Measurements from ENCODE around the gene DIO3. TPM values are rescaled to one million over a fixed set of nuclear protein-coding genes. Genes with fewer than 3 reads are reported as not detected.
"Not testable (repeated sequence)": the region's sequence is repeated elsewhere in the genome, so short reads cannot be mapped to it uniquely, and the experiment has no call there.

DIO3 gene
- total RNA-seq, 4 donors from 2014 or later, result 4.3 to 14.2 (median 5.1) TPM

DNA sequence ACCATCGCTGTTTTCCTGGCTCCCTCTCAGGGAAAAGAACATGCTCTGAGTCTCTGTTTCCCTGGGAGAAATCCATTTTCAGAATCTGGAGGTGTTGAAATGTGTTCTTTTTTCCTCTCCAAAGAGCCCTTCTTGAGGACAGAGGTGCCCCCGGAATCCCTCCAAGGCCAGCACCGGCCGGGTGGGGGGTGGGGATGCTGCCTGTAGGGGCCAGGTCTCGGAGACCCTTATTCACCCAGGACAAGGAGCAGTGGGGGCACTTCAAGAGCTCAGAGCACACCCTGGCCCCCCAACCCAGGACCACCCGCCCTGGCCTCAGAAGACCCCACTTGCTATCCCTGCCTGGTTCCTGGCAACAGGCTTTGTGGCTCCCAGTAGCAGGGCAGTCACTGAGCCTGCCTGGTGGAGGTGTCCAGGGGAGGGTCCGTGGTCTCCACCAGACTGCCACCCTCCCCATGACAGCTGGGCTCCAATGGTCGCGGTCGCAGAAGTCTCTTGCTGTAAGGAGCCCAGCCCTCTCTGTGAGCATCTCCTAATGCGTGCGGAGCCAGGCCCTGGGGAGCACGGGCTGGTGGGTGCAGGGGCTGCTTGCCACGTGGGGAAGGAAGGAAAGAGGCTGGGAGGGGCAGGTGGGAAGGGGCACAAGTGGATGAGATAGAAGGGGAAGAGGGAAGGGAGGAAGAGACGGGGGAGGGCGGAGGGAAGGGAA lies 13.2 kb upstream of the DIO3 start:
- TF ChIP-seq, protein P1, sequence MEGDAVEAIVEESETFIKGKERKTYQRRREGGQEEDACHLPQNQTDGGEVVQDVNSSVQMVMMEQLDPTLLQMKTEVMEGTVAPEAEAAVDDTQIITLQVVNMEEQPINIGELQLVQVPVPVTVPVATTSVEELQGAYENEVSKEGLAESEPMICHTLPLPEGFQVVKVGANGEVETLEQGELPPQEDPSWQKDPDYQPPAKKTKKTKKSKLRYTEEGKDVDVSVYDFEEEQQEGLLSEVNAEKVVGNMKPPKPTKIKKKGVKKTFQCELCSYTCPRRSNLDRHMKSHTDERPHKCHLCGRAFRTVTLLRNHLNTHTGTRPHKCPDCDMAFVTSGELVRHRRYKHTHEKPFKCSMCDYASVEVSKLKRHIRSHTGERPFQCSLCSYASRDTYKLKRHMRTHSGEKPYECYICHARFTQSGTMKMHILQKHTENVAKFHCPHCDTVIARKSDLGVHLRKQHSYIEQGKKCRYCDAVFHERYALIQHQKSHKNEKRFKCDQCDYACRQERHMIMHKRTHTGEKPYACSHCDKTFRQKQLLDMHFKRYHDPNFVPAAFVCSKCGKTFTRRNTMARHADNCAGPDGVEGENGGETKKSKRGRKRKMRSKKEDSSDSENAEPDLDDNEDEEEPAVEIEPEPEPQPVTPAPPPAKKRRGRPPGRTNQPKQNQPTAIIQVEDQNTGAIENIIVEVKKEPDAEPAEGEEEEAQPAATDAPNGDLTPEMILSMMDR (IDR thresholded peaks at IDR 0.05), result no peak
- DNase-seq (ENCODE audit: low spot score), result no peak

DNA sequence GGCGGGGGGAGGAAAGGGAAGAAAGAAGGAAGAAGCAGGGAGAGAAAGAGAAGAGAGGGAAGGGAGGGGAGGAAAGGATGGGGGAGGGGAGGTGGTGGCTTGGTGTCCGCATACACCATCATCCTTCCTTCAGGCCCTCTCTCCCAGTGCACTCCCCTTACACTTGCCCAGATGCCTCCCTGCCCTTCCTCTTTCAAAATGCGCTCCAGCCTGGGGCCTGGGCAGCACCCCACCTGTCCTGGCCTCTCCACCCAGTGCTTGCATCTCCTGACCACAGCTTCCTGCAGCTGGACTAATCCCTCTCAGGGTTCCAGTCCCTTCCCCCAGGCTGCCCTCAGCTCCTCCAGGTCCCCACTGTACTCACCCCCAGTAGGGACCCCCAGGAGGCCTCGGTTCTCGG lies 12.6 kb upstream of the DIO3 start:
- no peak for DNase-seq (ENCODE audit: low spot score)
- no peak for ATAC-seq (ENCODE audit: low FRiP score)
- TF ChIP-seq, protein P1 (IDR thresholded peaks at IDR 0.05), result no peak

More for the DNA sequence above, 13.2 kb upstream of the DIO3 start:
- ATAC-seq (ENCODE audit: low FRiP score), result no peak

DNA sequence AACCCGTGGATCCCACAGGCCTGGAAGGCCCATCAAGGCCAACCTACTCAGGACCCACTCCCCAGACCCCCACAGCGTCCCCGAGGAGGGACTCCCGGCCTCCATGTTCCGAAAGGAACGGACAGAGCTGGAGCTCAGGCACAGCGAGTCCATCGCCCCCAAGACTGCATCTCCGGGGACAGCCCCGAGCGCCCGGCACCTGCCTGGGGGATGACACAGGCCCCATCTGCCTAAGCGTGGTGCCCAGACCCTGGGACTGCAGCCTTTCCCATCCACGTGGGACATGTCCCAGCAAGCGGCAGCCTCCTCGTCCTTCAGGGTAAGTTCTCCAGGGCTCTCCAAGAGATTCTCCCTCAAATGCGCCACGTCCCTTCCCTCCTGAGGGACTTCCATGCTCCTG lies 12.1 kb upstream of the DIO3 start:
- TF ChIP-seq, protein P1 (IDR thresholded peaks at IDR 0.05), result no peak
- no peak for DNase-seq (ENCODE audit: low spot score)
- ATAC-seq (ENCODE audit: low FRiP score), result no peak

DNA sequence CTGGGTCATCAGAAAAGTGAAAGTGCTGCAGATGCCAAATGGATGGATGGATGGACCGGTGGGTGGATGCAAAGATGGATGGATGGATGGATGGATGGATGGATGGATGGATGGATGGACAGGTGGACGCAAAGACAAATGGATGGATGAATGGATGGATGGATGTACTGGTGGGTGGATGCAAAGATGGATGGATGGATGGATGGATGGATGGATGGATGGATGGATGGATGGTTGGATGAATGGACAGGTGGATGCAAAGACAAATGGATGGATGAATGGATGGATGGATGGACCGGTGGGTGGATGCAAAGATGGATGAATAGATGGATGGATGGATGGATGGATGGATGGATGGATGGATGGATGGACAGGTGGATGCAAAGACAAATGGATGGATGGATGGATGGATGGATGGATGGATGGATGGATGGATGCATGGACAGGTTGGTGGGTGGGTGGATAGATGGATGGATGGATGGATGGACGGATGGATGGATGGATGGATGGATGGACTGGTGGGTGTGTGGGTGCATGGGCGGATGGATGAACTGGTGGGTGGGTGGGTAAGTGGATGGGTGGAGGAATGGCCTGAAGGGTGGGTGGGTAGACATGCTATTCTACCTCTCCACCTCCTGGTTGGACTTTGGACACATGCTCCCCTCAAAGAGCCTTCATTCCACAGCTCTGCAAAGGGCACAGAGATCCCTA lies 10.9 kb upstream of the DIO3 start:
- not testable (repeated sequence) for ATAC-seq (ENCODE audit: low FRiP score); DNase-seq (ENCODE audit: low spot score)

DNA sequence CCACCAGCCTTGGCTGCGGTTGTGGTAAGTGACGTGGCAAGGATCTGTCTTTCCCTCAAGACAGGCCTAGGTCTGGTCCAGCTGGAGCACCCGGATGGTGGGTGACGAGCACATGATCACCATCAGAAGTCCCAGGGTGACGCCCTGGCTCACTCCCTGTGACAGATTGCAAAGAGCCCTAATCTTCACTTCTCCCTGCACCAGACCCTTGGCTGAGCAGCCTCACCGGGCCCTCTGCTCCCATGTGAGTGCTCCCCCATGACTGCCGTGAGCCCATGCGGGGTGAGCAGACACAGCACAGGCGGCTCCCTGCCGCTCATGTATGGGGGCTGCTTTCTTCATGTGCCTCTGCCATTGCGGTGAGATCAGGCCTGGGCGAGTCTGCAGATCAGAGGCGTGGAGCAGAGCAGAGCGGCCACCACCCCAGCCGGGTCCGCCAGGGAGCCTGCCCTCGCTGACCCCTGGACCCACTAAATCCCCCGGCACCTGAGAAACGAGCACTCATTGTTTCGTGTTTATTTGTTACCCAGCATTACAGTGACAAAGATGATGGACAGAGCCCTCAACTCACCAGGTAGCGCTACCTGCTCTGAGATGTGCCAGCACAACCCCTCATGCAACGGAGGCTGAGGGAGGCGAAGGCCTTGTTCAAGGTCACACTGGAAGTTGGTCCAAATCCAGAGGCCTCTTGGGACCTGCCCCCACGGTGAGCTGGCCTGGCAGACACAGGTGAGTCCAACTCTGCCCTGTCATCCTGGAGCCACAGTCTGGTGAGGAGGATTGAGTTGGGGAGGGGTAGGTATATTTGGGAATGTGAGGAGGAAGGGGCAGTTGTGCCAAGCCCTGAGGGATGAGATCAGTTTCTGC lies 9.3 kb upstream of the DIO3 start:
- DNase-seq (ENCODE audit: low spot score) (no peak), ATAC-seq (ENCODE audit: low FRiP score) (no peak)
- TF ChIP-seq, protein P1 (IDR thresholded peaks at IDR 0.05), result no peak

DNA sequence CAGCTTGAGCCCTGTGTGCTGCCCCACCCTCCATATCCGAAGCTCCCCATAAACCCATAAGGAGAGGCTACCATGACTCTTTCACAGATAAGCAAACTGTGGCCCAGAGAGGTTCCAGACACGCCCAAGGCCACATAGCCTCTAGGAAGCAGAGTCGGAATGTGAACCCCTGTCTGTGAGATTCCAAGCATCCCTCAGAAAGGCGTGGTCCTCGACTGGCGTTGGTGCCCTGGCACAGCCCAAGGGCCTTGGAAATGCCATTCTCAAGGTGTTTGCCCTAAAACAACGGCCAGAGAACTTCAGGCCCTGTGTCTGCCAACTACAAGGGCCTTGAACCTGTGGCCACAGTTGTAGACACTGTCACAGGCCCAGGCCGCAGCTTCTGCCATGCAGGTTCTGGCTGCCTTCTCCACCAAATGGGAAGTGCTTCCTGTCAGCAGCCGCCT lies 8.5 kb upstream of the DIO3 start:
- DNase-seq (ENCODE audit: low spot score) (no peak), ATAC-seq (ENCODE audit: low FRiP score) (no peak)
- TF ChIP-seq, protein P1 (IDR thresholded peaks at IDR 0.05), result no peak

DNA sequence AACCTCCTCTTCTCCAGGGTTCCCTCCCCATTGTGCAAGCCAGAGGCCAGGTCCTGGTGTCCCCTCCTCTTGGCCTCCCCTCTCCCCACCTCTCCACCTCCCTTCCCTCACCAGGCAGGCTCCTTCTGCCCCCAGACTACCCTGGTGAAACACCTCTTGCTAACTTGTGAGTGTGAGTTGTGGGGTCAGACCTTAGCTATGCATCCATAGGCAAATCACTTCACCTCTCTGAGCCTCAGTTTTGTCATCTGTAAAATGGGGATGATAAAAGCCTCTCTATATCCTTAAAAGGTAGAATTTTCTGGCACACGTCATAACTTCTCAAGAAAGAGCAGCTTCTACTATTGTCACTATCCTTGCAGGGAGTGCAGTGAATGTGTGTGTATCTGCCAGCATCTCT lies 7.9 kb upstream of the DIO3 start:
- no peak for DNase-seq (ENCODE audit: low spot score)

More for the DNA sequence above, 7.9 kb upstream of the DIO3 start:
- TF ChIP-seq, protein P1 (IDR thresholded peaks at IDR 0.05), result no peak
- ATAC-seq (ENCODE audit: low FRiP score), result no peak
